GM12874 (cell line): ENCODE results near the gene CNDP1.

Source experiments
- TF ChIP-seq, protein P1 (sequence below): IDR thresholded peaks from 2 replicates; pipeline ENCODE4 v1.5.1; 2011; ENCODE audit warnings: low read depth, mild to moderate bottlenecking, control low read depth, low read length, moderate library complexity; ENCODE audit not compliant: insufficient read depth

The CNDP1 gene

DNA sequence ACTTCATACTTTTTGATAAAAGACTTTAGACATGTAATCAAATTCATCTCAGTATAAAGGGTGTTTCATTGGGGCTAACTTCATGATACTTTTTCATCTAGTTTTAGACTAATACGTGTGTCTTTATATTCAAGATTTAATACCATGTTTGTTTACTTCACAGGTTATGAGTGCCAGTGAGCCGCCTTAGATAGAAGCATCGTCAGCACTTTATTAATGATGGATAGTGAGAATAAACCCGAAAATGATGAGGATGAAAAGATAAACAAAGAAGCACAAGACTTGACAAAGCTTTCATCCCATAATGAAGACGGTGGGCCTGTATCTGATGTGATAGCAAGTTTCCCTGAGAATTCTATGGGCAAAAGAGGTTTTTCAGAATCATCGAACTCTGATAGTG is 96.5 kb downstream of the CNDP1 start:
- TF ChIP-seq, protein P1, sequence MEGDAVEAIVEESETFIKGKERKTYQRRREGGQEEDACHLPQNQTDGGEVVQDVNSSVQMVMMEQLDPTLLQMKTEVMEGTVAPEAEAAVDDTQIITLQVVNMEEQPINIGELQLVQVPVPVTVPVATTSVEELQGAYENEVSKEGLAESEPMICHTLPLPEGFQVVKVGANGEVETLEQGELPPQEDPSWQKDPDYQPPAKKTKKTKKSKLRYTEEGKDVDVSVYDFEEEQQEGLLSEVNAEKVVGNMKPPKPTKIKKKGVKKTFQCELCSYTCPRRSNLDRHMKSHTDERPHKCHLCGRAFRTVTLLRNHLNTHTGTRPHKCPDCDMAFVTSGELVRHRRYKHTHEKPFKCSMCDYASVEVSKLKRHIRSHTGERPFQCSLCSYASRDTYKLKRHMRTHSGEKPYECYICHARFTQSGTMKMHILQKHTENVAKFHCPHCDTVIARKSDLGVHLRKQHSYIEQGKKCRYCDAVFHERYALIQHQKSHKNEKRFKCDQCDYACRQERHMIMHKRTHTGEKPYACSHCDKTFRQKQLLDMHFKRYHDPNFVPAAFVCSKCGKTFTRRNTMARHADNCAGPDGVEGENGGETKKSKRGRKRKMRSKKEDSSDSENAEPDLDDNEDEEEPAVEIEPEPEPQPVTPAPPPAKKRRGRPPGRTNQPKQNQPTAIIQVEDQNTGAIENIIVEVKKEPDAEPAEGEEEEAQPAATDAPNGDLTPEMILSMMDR, result no peak

DNA sequence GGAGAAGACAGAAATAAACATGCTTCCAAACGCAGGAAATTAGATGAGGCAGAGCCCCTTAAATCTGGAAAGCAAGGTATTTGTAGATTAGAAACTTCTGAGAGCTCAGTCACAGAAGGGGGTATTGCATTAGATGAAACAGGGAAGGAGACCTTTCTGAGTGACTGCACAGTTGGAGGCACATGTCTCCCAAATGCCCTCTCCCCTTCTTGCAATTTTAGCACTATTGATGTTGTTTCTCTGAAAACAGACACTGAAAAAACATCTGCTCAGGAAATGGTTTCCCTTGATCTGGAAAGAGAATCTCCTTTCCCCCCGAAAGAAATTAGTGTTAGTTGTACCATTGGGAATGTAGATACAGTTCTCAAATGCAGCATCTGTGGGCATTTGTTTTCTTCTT is 96.9 kb downstream of the CNDP1 start:
- TF ChIP-seq, protein P1, result no peak

DNA sequence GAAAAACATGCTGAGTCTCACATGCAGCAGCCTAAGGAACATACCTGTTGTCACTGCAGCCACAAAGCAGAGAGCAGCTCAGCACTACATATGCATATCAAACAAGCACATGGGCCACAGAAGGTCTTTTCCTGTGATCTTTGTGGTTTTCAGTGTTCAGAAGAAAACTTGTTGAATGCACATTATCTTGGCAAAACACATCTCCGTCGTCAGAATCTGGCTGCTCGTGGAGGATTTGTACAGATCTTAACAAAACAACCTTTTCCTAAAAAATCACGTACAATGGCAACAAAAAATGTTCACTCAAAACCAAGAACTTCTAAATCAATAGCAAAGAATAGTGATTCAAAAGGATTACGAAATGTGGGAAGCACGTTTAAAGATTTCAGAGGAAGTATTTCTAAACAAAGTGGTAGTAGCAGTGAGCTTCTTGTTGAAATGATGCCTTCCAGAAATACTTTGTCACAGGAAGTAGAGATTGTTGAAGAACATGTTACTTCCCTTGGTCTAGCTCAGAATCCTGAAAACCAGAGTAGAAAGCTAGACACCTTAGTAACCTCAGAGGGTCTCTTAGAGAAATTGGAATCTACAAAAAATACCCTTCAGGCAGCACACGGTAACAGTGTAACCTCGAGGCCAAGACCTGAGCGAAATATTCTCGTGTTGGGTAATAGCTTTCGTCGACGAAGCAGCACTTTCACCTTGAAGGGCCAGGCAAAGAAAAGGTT is 97.5 kb downstream of the CNDP1 start:
- TF ChIP-seq, protein P1, result no peak

- TF ChIP-seq, protein P1, result no peak
Measured at GRCh38 chr18:74632351-74632679, 98.0 kb downstream of the CNDP1 start.

DNA sequence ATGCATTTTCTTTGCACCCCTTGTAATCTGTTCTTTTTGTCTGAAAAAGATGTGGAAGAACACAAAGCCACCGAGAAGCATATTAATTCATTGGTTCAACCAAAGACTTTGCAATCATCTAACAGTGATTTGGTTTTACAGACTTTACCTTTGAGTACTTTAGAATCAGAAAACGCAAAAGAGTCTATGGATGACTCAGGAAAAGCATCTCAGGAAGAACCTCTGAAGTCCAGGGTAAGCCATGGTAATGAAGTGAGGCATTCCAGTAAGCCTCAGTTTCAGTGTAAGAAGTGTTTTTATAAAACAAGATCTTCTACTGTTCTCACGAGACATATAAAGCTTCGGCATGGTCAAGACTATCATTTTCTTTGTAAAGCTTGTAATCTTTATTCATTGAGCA is 98.6 kb downstream of the CNDP1 start:
- TF ChIP-seq, protein P1, result no peak

DNA sequence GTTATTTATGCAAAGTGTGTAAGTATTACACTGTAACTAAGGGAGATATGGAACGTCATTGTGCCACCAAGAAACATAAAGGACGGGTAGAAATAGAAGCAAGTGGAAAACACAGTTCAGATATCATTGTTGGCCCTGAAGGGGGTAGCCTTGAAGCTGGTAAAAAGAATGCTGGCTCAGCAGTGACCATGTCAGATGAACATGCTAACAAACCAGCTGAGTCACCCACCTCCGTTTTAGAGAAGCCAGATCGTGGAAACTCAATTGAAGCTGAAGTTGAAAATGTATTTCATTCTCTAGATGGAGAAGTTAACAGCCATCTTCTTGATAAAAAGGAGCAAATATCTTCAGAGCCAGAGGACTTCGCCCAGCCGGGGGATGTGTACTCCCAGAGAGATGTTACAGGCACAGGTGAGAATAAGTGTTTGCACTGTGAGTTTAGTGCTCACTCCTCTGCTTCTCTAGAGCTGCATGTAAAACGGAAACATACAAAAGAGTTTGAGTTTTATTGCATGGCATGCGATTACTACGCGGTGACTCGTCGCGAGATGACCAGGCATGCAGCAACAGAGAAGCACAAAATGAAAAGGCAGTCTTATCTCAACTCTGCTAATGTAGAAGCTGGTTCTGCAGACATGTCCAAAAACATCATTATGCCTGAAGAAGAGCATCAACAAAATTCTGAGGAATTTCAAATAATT is 99.5 kb downstream of the CNDP1 start:
- TF ChIP-seq, protein P1, result no peak

DNA sequence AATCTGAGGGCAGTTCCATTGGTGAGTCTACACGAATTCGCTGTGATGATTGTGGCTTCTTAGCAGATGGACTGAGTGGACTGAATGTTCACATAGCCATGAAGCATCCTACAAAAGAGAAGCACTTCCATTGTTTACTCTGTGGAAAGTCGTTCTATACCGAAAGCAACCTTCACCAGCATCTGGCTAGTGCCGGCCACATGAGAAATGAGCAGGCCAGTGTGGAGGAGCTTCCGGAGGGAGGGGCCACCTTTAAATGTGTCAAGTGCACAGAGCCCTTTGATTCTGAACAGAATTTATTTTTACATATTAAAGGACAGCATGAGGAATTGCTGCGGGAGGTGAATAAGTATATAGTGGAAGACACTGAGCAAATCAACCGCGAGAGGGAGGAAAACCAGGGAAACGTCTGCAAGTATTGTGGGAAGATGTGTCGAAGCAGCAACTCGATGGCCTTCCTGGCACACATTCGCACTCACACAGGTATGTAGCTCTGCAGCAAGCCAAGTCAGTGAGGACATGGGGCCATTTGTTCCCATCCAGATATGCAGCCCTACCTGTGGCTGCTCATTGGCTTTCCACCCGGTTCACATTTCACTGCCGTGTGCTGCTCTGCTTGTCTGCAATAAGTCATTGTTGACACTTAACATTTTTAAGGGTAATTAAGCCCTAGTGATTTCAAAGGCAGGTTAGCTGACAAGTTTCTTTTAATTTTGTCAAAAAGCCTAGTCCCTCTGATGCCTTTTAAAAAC is 101.1 kb downstream of the CNDP1 start:
- TF ChIP-seq, protein P1, result no peak
